Activated effector memory CD4-positive, alpha-beta T cell treated with Interleukin-2 at 50 U/mL for 16 hours (primary cell): ENCODE results near the gene RBMS3.

ENCODE experiments used
- DNase-seq: peaks from one replicate; pipeline ENCODE4 v3.0.0-alpha.2; 2020

Gene RBMS3

GRCh38 chr3:29827756-29828155, 546.9 kb downstream of the RBMS3 start:
- no peak for DNase-seq

GRCh38 chr3:29829340-29829739, 548.5 kb downstream of the RBMS3 start:
- no peak for DNase-seq

GRCh38 chr3:29850641-29851040, 569.8 kb downstream of the RBMS3 start:
- no peak for DNase-seq

- DNase-seq: no peak
Measured at GRCh38 chr3:29852767-29853166, 571.9 kb downstream of the RBMS3 start.

GRCh38 chr3:29853841-29854397, 573.0 kb downstream of the RBMS3 start:
- DNase-seq: no peak

GRCh38 chr3:29854821-29855220, 574.0 kb downstream of the RBMS3 start:
- DNase-seq: no peak

- no peak for DNase-seq
Measured at GRCh38 chr3:29859726-29860270, 578.9 kb downstream of the RBMS3 start.

GRCh38 chr3:29864809-29865208, 583.9 kb downstream of the RBMS3 start:
- DNase-seq: no peak

- no peak for DNase-seq
Measured at GRCh38 chr3:29868543-29869101, 587.8 kb downstream of the RBMS3 start.

- DNase-seq: no peak
Measured at GRCh38 chr3:29870136-29870535, 589.3 kb downstream of the RBMS3 start.

GRCh38 chr3:29871087-29871486, 590.2 kb downstream of the RBMS3 start:
- DNase-seq: no peak

GRCh38 chr3:29880809-29881208, 599.9 kb downstream of the RBMS3 start:
- DNase-seq: no peak

GRCh38 chr3:29887451-29887850, 606.6 kb downstream of the RBMS3 start:
- no peak for DNase-seq

GRCh38 chr3:29889215-29889614, 608.3 kb downstream of the RBMS3 start:
- no peak for DNase-seq

- no peak for DNase-seq
Measured at GRCh38 chr3:29890801-29891200, 609.9 kb downstream of the RBMS3 start.

- no peak for DNase-seq
Measured at GRCh38 chr3:29892976-29893554, 612.2 kb downstream of the RBMS3 start.

GRCh38 chr3:29896856-29897255, 616.0 kb downstream of the RBMS3 start:
- DNase-seq: no peak

- no peak for DNase-seq
Measured at GRCh38 chr3:29898171-29898965, 617.5 kb downstream of the RBMS3 start.

- DNase-seq: no peak
Measured at GRCh38 chr3:29899021-29899420, 618.1 kb downstream of the RBMS3 start.

- no peak for DNase-seq
Measured at GRCh38 chr3:29901097-29901496, 620.2 kb downstream of the RBMS3 start.

- DNase-seq: no peak
Measured at GRCh38 chr3:29903600-29903999, 622.7 kb downstream of the RBMS3 start.

- no peak for DNase-seq
Measured at GRCh38 chr3:29906906-29907305, 626.0 kb downstream of the RBMS3 start.

GRCh38 chr3:29912600-29913288, 631.9 kb downstream of the RBMS3 start:
- no peak for DNase-seq
